HG02588 (cell line): ENCODE results near the gene FASTKD1.

ENCODE experiments used
- ATAC-seq: cut with Tn5 transposase; IDR thresholded peaks from one replicate; pipeline ENCODE4 v1.9.1; 2021; ENCODE audit warnings: mild to moderate bottlenecking, moderate library complexity; ENCODE audit not compliant: unreplicated experiment

Gene FASTKD1

GRCh38 chr2:169510496-169510895, 63.2 kb downstream of the FASTKD1 start:
- no peak for ATAC-seq

GRCh38 chr2:169509955-169510354, 63.7 kb downstream of the FASTKD1 start:
- ATAC-seq, result no peak

DNA sequence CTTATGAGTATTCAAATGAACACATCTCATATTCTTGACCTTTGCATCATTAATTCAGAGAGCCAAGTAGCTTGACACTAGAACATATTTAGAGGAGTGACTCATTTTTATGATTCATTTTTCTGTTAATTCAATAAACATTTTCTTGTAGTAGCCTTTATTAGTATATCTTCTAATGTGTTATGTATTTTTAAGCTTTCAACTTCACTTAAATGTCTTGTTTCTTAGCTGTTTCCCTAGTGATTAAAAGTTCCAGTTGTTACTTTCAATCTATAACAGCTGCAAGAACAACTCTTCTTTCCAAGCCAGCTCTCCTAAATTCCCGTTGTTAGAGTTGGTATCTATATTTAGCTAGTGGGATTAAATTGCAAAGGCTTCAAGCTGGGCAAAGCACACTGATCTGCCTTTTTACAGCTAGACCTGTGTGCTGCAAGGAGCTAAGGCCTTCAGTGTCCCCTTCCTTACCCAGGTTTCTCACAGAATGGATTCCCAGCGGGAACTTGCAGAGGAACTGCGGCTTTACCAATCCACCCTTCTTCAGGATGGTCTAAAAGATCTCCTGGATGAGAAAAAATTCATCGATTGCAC, 64.3 kb downstream of the FASTKD1 start, which contains the start of gene KLHL41:
Gene KLHL41, plus strand, starts transcription at position 405 of the 588 bp plus-strand sequence. Its CDS starts 77 bp downstream, at position 482.
- no peak for ATAC-seq

DNA sequence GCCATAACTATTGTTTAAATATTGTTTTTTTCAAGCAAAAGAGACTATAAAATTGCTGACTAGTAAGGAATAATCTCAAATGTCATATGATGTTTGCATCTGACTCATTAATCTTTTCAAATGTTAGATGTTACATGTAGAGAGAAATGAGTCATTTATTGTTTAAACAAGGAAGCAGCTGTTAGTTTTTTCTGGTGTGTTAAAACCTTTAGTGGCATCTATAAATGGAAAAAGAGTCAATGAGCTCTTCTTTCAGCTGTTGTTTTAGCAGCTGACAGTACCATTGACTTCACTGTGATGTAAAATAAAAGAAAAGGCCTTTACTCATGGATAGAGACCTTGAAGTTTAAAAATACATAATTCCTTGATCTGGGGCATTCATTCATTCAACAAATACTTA, 66.0 kb downstream of the FASTKD1 start:
- ATAC-seq, result no peak

GRCh38 chr2:169504651-169505050, 69.0 kb downstream of the FASTKD1 start:
- ATAC-seq, result no peak

DNA sequence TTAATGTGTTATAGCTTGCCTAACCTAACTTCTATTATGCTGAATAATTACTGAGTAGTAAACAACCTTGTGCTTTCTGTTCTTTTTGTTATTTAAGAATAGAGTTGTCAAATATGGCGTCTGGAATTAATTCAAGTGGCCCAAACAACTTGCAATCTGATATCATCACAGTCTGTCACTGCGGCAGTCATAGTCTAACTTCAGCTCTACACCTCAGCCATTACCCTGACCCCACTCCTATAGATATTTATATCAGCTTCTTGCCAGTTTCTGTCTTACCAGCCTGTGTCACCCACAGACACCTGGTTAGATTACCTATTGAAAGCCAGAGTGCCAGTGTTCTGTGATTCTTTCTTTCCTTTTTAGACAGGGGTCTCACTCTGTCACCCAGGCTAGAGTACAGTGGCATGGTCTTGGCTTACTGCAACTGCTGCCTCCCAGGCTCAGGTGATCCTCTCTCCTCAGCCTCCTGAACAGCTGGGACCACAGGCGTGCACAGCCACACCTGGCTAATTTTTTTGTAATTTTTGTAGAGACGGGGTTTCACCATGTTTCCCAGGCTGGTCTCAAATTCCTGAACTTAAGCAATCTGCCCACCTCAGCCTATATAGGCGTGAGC, 78.2 kb downstream of the FASTKD1 start:
- no peak for ATAC-seq

DNA sequence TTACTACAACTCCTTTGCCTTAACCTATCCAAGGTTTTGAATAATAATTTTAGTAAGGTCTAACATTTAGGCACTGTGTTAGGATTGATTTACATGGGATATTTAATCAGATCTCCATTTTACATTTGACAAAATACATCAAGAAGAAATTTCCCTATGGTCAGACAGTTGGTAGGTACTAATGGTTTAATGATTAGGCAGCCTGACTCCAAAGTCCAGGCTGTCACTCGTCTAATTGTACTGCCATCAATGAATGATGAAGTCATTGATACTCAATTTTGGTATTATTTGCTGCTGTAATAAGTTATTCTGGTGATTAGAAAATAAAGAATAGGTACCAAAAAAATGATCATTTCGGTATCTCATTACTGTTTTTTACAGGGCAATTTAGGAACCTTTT, 80.3 kb downstream of the FASTKD1 start:
- ATAC-seq, result no peak

- no peak for ATAC-seq
These were observed 82.3 kb downstream of the FASTKD1 start for GRCh38 chr2:169491378-169491777.

DNA sequence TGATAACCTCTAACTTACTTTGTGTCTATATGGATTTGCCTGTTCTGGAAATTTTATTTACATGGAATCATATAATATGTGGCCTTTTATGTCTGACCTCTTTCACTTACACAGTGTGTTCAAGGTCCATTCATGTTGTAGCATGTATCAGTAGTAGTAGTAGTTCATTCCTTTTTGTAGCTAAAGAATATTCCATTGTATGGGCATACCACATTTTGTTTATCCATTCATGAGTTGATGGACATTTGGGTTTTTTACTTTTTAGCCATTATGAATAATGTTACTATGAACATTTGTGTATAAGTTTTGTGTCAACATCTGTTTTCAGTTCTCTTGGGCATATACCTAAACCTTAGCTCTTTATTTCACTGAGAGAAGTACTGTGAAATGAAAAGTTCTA, 82.8 kb downstream of the FASTKD1 start:
- ATAC-seq, result no peak

DNA sequence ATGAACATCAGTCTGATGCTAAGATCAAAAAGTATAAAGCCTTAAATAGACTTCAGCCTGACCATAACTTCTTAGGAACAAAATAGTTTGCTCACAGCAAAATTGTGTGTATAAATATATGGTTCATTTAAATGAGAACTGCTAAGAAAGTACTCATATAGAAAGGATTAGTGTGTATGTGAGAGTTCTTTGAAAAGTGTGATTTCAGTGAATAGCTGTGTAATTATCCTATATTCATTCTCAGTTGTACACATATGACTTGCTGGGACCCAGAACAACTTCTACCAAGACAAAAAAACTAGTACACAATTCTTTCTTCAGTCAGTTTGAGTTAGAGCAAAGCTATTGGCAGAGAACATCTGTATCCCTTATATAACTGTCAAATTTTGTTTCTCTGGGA, 87.2 kb downstream of the FASTKD1 start:
- no peak for ATAC-seq

GRCh38 chr2:169485650-169486138, 88.0 kb downstream of the FASTKD1 start:
- no peak for ATAC-seq

DNA sequence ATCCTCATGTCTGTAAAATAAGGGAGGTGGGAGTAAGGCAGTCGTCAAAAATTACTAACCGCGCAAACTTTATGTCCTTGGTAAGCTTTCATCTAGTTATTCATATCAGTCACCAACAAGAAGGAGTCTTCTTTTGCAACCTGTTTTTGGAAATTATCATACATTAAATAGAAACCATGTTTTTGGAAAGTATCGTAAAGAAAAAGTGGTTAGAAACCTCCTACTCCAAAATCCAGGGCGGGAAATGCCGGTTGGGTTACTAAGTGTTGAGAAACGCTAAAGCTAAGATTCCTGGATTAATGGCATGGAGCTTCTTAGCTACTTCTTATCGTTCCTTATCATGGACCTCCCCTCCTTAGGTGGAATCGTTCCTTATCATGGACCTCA, 93.6 kb downstream of the FASTKD1 start:
- no peak for ATAC-seq
